ENCODE measurements around the gene LDLRAD3. TPM values are rescaled to one million over a fixed set of nuclear protein-coding genes. Genes with fewer than 3 reads are reported as not detected.

Gene LDLRAD3
- polyA plus RNA-seq, 1 donor (not counting 4 experiments of a cell fraction or from before 2014, with no cell fraction given): 13.1 TPM

GRCh38 chr11:36062796-36063365 is 119.0 kb downstream of the LDLRAD3 start:
- no peak overlapping the region for H3K9ac ChIP-seq (ENCODE audit: control insufficient read depth, extremely low read depth, insufficient read depth, low read length)
- no peaks in the 10 kb centered on the region for H4K20me1 ChIP-seq (ENCODE audit: control insufficient read depth, extremely low read depth, insufficient read depth, low read length)
- DNase-seq (ENCODE audit: low read depth, low spot score) (no peak), FAIRE-seq (no peak)
- H3K4me2 ChIP-seq (ENCODE audit: control insufficient read depth, extremely low read depth, insufficient read depth, low read depth, low read length): no peak overlapping the region
- H3K36me3 ChIP-seq (ENCODE audit: control insufficient read depth in 2 of 2, extremely low read depth in 1 of 2, insufficient read depth in 2 of 2, low read length in 2 of 2): peaks cover 0 to 1% of the 10 kb centered on the region in 2 experiments
- TF ChIP-seq EZH2 (IDR thresholded peaks at IDR 0.05; ENCODE audit: low read length): no peak
- TF ChIP-seq CTCF (optimal IDR thresholded peaks at IDR 0.05 in 1 of 3, IDR thresholded peaks at IDR 0.05 in 1 of 3, conservative IDR thresholded peaks at IDR 0.05 in 1 of 3; ENCODE audit: extremely low read depth in 1 of 3, insufficient read depth in 2 of 3, low read length in 3 of 3): no peak
- H3K4me3 ChIP-seq (ENCODE audit: control insufficient read depth in 2 of 3, extremely low read depth in 1 of 3, insufficient read depth in 2 of 3, low read depth in 1 of 3, low read length in 3 of 3): no peak overlapping the region
- no peaks in the 10 kb centered on the region for H3K4me1 ChIP-seq (ENCODE audit: control insufficient read depth, extremely low read depth, insufficient read depth, low read length)
- no peaks in the 10 kb centered on the region for H3K9me3 ChIP-seq (ENCODE audit: control insufficient read depth, low read depth, low read length)
- no peak overlapping the region for H3K27ac ChIP-seq (ENCODE audit: control insufficient read depth, insufficient read depth, low read length)
- no peaks in the 10 kb centered on the region for H3K9me1 ChIP-seq (ENCODE audit: control insufficient read depth, extremely low read depth, insufficient read depth, low read length)
- H2AFZ ChIP-seq (ENCODE audit: control insufficient read depth, low read length): no peak overlapping the region
- H3K79me2 ChIP-seq (ENCODE audit: control insufficient read depth, insufficient read depth, low read length): no peaks in the 10 kb centered on the region
- dilution Hi-C loops (cut with MboI; ENCODE audit: extremely low pct_ligation_motif_present, low sequenced_read_pairs): no loop called here
- H3K27me3 ChIP-seq (ENCODE audit: control insufficient read depth, extremely low read depth, insufficient read depth, low read length): no peaks in the 10 kb centered on the region

DNA sequence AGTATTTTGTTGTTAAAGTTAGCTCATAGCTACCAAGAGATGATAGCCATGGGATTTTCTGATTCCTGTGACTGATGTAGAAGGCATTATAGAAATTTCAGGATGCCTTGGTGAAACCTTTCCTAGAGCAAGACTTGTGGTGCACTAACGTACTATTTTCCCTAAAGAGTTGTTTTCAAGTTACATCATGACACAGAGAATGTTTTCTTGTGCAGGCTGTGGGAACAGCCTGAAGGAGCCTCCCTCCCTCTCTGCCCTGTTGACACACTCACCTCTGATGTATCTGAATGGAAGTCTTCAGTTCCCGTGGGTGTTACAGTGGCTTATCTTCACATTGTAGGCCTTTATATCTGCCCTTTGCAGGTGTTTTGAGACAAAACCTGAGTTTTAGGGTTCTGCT is 121.6 kb downstream of the LDLRAD3 start:
- dilution Hi-C loops (cut with MboI; ENCODE audit: extremely low pct_ligation_motif_present, low sequenced_read_pairs): no loop called here
- Histone ChIP-seq H3K4me3 (ENCODE audit: control insufficient read depth in 2 of 3, extremely low read depth in 1 of 3, insufficient read depth in 2 of 3, low read depth in 1 of 3, low read length in 3 of 3) (no peak overlapping the region), H3K9me1 (ENCODE audit: control insufficient read depth, extremely low read depth, insufficient read depth, low read length) (no peaks in the 10 kb centered on the region), H4K20me1 (ENCODE audit: control insufficient read depth, extremely low read depth, insufficient read depth, low read length) (no peaks in the 10 kb centered on the region), H3K36me3 (ENCODE audit: control insufficient read depth in 2 of 2, extremely low read depth in 1 of 2, insufficient read depth in 2 of 2, low read length in 2 of 2) (peaks cover 0 to 1% of the 10 kb centered on the region in 2 experiments), H3K79me2 (ENCODE audit: control insufficient read depth, insufficient read depth, low read length) (no peaks in the 10 kb centered on the region), H3K4me2 (ENCODE audit: control insufficient read depth, extremely low read depth, insufficient read depth, low read depth, low read length) (no peak overlapping the region), H2AFZ (ENCODE audit: control insufficient read depth, low read length) (no peak overlapping the region), H3K9me3 (ENCODE audit: control insufficient read depth, low read depth, low read length) (no peaks in the 10 kb centered on the region), H3K4me1 (ENCODE audit: control insufficient read depth, extremely low read depth, insufficient read depth, low read length) (peaks cover 13% of the 10 kb centered on the region), H3K9ac (ENCODE audit: control insufficient read depth, extremely low read depth, insufficient read depth, low read length) (no peak overlapping the region), H3K27me3 (ENCODE audit: control insufficient read depth, extremely low read depth, insufficient read depth, low read length) (no peaks in the 10 kb centered on the region), H3K27ac (ENCODE audit: control insufficient read depth, insufficient read depth, low read length) (no peak overlapping the region)
- FAIRE-seq (no peak), DNase-seq (ENCODE audit: low read depth, low spot score) (no peak)
- no peak for TF ChIP-seq CTCF (optimal IDR thresholded peaks at IDR 0.05 in 1 of 3, IDR thresholded peaks at IDR 0.05 in 1 of 3, conservative IDR thresholded peaks at IDR 0.05 in 1 of 3; ENCODE audit: extremely low read depth in 1 of 3, insufficient read depth in 2 of 3, low read length in 3 of 3)
- TF ChIP-seq EZH2 (IDR thresholded peaks at IDR 0.05; ENCODE audit: low read length): no peak

Measured in keratinocyte (primary cell).